ENCODE data around the gene BARX1.
"Not testable (repeated sequence)": the region's sequence is repeated elsewhere in the genome, so short reads cannot be mapped to it uniquely, and the experiment has no call there.

Gene BARX1

DNA sequence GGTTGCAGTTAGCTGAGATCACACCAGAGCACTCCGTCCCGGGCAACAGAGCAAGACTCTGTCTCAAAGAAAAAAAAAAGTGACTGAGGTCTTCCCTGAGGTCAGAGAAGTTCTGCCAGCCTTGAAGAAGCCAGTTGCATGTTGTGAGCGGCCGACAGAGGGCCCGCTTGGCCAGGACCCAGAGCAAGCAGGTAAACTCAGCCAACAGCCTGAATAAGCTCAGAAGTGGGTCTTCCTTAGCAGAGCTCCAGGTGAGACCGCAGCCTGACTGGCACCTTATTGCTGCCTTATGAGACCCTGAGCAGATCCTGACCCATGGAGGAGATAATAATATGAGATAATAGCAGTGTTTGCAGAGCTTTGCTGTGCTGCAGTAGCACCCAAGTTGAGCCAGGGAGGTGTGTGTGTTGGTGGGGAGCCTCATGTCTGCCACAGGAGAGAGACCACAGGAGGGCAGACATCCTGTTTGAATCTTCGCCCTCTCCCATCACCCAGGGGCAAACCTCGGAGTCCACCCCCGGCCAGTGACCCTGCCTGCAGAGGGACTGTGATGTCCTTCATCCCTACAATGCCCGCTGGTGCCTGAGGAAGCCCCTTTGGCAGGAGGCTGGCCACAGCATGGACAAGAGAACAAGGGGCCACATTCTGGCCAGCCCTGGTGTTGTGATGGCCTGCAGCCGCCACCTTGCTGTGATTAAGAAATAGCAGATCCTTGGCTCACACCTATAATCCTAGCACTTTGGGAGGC lies 10.8 kb upstream of the BARX1 start:
- no peak for DNase-seq

DNA sequence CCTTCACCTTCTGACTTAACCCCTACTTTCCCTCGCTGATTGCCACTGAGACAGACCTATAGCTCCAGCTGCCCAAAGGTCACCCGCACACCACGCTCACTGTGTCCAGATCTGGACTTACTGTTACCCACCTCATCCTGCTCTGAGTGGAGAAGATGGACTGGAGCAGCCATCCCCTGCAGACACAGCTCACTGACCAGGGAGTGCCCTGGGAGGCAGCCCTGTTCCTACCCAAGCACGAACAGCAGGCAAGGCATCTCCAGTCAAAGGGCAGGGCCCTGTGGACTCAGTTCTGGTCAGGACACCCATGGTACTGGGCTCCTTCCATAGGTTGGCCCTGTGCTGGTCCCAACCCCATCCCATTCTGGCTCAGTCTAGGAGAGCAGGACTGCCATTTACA lies 9.5 kb upstream of the BARX1 start:
- no peak for DNase-seq

DNA sequence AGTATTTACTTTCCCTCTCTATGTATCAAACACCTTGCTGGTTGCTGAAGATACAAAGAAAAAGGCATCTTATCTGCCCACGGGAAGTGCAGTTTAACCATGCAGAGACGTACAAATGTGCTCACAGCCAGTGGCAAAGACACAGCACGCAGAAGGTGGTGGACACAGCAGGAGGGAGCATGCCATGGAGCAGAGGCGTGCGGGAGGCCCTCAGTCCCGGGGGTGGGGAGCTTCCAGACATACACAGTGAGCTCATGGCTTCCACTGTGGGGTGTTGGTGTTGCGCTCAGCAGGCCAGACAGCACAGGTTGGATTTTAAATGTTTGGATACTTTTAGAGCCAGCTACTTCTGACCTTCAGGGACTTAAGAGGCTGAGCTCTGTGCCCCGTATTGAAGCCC lies 8.8 kb upstream of the BARX1 start:
- no peak for DNase-seq

DNA sequence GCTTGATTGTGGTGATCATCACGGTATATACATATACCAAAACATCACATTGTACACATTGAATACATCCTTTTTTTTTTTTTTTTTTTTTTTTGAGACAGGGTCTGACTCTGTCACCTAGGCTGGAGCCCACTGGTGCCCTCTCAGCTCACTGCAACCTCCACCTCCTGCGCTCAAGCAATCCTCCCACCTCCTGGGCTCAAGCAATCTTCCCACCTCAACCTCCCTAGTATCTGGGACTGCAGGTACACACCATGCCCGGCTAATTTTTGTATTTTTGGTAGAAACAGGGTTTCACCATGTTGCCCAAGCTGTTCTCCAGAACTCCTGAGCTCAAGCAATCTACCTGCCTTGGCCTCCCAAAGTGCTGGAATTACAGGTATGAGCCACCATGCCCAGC lies 8.3 kb upstream of the BARX1 start:
- DNase-seq: not testable (repeated sequence)

DNA sequence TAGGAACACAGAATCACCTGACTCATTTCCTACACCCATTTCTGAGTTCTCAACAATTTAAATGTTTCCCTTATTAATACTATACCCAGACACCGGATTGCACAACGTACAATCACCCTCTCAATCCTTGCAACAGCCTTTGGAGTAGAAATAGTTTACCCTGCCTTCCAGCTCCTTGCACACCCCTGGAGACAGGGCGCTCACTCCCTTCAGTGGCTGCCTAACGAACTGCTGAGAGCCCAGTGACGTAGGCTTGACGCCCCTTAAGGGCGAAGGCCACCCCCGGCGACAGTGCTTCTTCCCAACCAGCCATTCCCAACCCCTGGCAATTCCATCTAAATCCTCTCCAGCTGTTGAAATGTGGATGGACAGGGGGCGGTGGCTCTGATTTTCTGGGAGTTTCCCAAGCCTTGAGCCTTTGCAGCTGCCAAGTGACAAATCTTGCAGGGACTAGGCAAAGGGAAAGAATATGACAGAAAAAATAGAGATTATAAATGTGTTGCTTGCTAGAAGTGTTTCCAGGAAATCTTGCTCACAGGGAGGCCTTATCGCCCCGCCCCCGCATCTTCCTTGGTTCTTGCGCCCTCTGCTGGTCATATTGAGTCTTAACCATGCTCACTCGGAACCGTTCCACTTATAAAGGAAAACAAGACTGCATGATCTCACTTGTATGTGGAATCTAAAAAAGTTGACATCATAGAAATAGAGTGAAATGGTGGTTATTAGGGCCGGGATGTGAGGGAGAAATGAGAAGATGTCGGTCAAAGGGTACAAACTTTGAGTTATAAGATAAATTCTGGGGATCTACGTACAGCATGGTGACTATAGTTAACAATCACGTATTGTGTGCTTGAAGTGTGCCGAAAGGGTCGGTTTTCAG lies 7.6 kb upstream of the BARX1 start:
- DNase-seq: peak; percentile 75

DNA sequence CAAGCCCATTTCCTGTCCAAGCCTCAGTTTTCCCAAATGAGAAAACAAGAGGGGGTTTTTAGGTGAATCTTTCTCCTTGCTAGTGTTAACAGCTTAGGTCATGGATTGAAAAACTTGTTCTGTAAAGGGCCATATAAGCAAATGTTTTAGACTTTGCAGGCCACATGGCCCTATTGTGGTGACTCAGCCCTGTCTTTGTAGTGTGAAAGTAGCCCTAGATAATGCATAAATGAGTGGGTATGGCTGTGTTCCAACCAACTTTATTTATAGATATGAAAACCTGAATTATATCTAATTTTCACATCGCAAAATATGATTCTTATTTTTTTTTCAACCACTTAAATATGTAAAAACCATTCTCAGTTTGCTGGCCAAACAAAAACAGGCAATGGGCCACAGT lies 6.9 kb upstream of the BARX1 start:
- DNase-seq: no peak

DNA sequence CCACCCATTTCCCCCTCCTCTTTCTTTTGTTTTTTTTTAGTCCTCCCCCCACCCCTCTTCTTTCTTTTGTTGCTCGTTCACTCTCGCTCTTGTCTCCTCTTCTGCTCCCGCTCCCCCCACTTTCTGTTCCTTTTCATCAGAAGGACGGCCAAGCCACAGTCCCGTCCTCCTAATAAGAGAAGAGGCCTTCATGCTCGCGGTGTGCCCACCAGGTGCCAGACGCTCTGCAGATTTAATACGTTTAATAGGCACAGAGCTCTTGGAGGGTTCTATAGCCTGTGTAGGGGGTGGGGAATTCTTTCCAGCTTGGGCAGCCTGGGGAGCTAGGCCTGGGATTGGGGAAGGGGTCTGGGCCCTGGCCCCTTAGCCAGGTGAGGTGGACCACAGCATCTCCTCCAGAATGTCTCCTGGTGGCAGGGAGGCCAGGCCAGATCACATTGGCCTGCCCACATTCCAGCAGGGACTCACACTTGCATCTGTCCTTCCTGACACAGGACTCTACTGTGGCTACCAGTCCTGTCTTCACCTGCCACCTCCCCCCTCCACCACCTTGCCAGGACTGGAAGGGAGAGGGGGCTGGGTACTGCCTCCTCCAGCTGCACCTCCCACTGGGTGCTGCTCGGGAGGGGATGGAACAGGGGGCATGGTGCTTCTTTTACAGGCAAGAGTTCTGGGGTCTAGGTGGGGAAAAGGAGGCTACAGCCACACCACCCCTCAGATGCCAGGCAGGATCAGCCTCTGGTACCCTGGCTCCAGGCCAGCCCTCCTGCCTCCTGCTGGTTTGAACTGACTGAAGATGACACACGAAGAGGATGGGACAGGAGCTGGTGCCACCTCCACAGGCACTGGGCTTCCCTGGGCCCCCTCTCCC lies 6.1 kb upstream of the BARX1 start:
- DNase-seq: no peak

DNA sequence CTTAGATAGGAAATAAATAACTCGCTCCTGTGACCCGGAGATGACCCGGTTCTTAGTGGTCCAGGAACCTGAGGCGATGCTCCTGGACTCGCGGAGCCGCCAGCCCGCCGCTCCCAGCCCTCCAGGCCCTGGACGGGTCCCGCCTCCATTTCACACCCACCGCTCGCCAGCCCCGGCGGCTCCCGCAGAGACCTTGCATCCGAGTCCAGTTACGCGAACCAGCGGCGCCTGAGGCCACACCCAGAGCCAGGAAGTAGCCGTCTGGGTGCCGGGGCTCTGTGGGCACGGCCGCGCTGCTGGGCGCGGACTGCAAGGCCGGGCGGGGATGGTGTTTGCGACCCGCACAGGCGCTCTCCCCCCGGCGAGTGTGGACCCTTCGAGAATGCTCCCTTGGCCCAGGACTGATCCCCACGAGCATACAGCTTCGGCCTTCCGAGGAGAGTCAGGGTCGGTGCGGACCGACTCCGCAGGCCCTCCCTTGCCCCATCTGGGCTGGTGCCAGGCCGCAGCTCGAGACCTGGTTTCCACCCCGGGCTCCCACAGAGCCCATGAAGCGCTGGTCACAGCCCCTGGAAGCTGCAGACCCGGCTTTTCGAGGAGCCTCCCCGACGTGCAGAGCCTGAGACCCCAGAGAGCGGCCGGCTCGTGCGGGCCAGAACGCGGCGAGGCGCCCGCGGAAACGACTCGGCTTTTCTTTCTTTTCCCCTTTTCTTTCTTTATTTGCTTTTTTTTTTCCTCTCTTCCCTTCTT lies 5.2 kb upstream of the BARX1 start:
- DNase-seq: no peak

- no peak for DNase-seq
These were observed 4.6 kb upstream of the BARX1 start for GRCh38 chr9:93959739-93960154.

- DNase-seq: peak; percentile 28
These were observed 3.9 kb upstream of the BARX1 start for GRCh38 chr9:93958819-93959682.

- no peak for DNase-seq
These were observed 3.1 kb upstream of the BARX1 start for GRCh38 chr9:93958121-93958818.

GRCh38 chr9:93955981-93956784 lies 1.0 kb upstream of the BARX1 start:
- DNase-seq: no peak

GRCh38 chr9:93954434-93955061 lies 607 bp downstream of the BARX1 start:
- no peak for DNase-seq

DNA sequence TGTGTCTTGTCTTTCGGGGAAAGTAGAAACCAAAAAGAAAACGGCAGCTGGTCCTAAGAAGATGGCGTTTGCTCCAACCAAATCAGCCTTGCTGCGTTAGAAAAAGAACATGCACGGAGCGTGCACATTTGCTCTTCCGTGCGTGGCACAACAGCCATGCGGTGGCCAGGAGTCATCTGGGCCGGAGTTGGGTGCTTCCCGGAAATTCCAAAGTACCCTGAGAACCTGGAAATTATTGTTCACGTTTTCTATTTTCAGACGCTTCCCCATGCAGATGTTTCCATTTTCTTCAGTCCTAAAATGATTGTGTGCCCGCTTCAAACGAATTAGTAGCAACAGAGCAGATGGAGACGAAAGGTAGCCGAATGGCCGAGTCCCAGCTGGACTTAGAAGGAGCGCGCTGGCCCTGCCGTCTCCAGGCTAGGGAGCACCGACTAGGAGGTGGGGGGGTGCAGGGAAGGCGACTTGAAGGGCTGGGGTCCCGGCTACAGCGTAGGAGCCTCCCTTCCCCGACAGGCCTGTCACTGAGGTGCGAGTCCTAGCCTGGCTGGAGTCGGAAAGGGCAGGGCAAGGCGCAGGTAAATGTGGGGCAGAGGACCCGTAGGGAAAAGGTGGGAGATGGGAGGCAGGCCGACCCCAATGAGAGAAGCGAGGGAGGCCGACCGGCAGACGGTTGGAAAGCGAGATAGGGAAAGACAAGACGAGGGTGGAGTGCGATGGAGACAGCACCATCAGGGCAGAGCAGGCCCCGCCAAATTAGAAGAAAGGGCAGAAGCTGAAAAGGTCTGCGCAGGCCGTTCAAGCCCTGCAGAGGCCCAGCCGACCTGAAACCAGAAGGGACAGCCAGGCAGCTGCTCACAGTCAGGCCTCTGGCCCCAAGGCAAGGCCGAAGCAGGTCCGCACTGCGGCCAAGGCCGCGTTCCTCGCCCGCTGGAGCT lies 1.4 kb downstream of the BARX1 start:
- no peak for DNase-seq

DNA sequence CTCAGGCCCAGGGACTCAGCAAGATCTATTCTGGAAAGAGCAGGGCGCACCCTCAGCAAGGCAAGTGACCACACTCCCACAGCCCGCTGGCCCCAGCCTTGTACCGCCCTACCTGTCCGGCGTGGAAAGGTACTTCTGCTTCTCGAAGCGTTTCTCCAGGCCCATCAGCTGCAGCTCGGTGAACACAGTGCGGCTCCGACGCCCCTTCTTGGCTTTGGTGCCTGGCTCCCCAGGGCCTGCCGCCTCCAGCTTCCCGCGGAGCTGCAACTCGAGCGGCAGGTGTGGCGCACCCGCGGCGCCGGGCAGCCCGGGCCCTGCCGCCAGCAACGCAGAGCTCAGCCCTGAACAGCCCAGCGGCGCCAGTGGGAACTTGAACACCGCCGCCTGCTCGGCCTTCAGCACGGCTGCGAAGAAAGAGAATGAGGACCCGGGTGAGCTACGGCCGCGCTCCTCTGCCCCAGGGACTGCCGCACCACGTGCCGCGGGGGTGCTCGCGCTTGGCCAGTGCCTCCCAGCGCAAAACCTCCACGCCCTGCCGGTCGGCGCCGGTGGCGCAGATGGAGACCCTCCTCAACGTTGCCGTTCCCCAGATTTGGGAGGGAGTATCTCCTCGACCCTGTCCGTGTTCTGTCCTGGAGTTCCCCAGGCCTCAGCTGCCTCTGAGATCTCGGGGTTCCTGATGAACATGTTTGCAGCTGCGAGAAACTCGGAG lies 2.2 kb downstream of the BARX1 start:
- no peak for DNase-seq

GRCh38 chr9:93952119-93952783 lies 2.9 kb downstream of the BARX1 start:
- DNase-seq: no peak

GRCh38 chr9:93951655-93952118 lies 3.5 kb downstream of the BARX1 start:
- no peak for DNase-seq
